Activated B cell treated with CpG ODN at 0.5 μM for 24 hours (primary cell): Measurements from ENCODE around the gene SRGAP3. TPM values are rescaled to one million over a fixed set of nuclear protein-coding genes. Genes with fewer than 3 reads are reported as not detected.

ENCODE experiments used
- ATAC-seq: fragments of 200-7000 bp; cut with Tn5 transposase; one replicate; pipeline ENCODE4 v1.10.0; 2021; ENCODE audit warnings: low read depth, mild to moderate bottlenecking, moderate library complexity
- CTCF ChIA-PET: fragments of 350-600 bp; sonication (Branson Sonifier 250); formaldehyde crosslinking; loops from one replicate; lab custom pipeline; 2021; ENCODE audit warnings: antibody characterized with exemption; lab: Charles Lee
- POLR2A ChIA-PET: fragments of 350-600 bp; sonication (Branson Sonifier 250); formaldehyde crosslinking; loops from one replicate; lab custom pipeline; 2021; ENCODE audit warnings: antibody characterized with exemption; lab: Charles Lee
- DNase-seq: peaks from one replicate; pipeline ENCODE4 v3.0.0; 2022
- H3K27ac Mint-ChIP-seq: one replicate; pipeline ENCODE4 v1.8.0; 2020; ENCODE audit warnings: mixed read lengths
- H3K27me3 Mint-ChIP-seq: one replicate; pipeline ENCODE4 v1.8.0; 2021; ENCODE audit warnings: mixed read lengths
- H3K36me3 Mint-ChIP-seq: one replicate; pipeline ENCODE4 v1.8.0; 2021; ENCODE audit warnings: low read depth, mixed read lengths
- H3K4me1 Mint-ChIP-seq: one replicate; pipeline ENCODE4 v1.8.0; 2021; ENCODE audit warnings: mixed read lengths
- H3K4me3 Mint-ChIP-seq: one replicate; pipeline ENCODE4 v1.8.0; 2020; ENCODE audit warnings: mild to moderate bottlenecking, mixed read lengths
- H3K9me3 Mint-ChIP-seq: one replicate; pipeline ENCODE4 v1.8.0; 2020; ENCODE audit warnings: mixed read lengths
- intact Hi-C: fragments of 100-400 bp; cut with micrococcal nuclease; formaldehyde crosslinking; loops from one replicate; pipeline ENCODE4 v1.15.1; 2024
- total RNA-seq: library from RNA; stranded (reverse); gene quantifications from 2 replicates; pipeline ENCODE4 v1.2.3, GENCODE V29; 2022
- TF ChIP-seq, protein P1 (sequence below): fragments of 200-600 bp; IDR thresholded peaks from one replicate; pipeline ENCODE4 v1.8.0; 2022; ENCODE audit warnings: antibody characterized with exemption, mild to moderate bottlenecking

The SRGAP3 gene
- total RNA-seq, 1 donor from 2014 or later: 0.58 TPM

DNA sequence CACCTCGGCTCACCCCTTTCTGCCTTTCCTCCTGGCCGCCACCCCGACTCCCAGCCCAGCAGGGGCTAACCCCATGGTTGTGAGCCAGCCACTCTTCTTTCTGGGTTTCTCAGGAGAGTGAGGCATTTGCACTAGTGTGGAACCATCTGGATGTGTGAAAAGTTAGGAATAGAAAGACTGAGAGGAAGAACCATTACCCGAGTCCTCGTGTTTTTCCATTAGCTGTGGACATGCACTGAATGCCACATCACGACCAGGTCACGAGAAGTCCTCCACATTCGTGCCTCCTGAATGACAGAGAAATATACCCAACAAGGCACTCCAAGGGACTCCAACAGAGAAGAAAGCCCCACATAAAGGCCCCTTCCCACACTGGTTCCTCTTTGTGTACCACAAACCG is 268.1 kb downstream of the SRGAP3 start:
- no peak for ATAC-seq
- Mint-ChIP-seq H3K4me3 (no peak overlapping the region), H3K4me1 (no peaks in the 10 kb centered on the region), H3K27me3 (peaks cover 25% of the 10 kb centered on the region), H3K36me3 (no peaks in the 10 kb centered on the region), H3K9me3 (peaks cover 4% of the 10 kb centered on the region), H3K27ac (no peak overlapping the region)
- ChIA-PET CTCF (no interaction called here), POLR2A (no interaction called here)
- TF ChIP-seq, protein P1, sequence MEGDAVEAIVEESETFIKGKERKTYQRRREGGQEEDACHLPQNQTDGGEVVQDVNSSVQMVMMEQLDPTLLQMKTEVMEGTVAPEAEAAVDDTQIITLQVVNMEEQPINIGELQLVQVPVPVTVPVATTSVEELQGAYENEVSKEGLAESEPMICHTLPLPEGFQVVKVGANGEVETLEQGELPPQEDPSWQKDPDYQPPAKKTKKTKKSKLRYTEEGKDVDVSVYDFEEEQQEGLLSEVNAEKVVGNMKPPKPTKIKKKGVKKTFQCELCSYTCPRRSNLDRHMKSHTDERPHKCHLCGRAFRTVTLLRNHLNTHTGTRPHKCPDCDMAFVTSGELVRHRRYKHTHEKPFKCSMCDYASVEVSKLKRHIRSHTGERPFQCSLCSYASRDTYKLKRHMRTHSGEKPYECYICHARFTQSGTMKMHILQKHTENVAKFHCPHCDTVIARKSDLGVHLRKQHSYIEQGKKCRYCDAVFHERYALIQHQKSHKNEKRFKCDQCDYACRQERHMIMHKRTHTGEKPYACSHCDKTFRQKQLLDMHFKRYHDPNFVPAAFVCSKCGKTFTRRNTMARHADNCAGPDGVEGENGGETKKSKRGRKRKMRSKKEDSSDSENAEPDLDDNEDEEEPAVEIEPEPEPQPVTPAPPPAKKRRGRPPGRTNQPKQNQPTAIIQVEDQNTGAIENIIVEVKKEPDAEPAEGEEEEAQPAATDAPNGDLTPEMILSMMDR: no peak
- intact Hi-C loops: no loop called here
- DNase-seq: no peak

DNA sequence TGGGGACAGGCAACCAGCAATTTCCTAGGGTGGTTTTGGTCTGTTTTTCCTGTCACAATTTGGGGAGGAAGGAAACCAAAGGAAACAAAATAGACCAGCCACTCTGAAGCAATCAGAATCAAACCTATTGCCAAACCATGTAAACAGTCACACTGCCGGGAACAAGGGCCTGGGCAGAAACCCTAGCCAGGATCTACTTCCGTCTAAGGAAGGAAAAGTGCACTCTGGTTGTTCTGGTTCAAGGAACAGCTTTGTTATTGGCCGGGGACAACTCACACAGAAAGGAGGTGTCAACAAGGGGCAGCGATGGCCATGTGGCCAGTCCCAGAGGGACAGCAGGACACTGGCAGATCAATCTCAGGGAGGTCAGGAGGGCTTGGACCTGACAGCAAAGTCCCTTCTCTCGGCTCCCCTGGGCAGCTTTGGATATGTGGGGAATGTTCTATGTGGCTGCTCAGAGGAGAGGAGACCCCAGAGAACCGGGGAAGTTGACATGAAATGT is 268.6 kb downstream of the SRGAP3 start:
- H3K36me3 Mint-ChIP-seq: no peaks in the 10 kb centered on the region
- CTCF ChIA-PET: no interaction called here
- no peak overlapping the region for H3K4me3 Mint-ChIP-seq
- TF ChIP-seq, protein P1: no peak
- POLR2A ChIA-PET: no interaction called here
- peaks cover 25% of the 10 kb centered on the region for H3K27me3 Mint-ChIP-seq
- ATAC-seq (no peak), DNase-seq (no peak)
- H3K9me3 Mint-ChIP-seq: peaks cover 4% of the 10 kb centered on the region
- no peak overlapping the region for H3K27ac Mint-ChIP-seq
- no peaks in the 10 kb centered on the region for H3K4me1 Mint-ChIP-seq
- intact Hi-C loops: no loop called here

DNA sequence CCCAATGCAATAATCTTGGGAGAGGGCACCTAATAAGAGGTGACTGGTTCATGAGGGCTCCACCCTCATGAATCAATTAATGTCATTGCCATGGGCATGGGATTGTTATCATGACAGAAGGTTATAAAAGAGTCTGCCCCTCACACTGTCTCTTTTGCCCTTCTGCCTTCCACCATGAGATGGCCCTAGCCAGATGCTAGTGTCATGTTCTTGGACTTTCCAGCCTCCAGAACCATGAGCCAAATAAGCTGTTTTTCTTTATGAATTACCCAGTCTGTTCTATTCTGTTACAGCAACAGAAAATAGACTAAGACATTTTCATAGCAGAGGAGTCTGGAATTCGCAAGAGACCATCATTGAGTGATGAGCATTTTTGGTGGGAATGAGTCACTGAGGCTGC is 270.2 kb downstream of the SRGAP3 start:
- Mint-ChIP-seq H3K27ac (no peak overlapping the region), H3K4me1 (no peaks in the 10 kb centered on the region), H3K9me3 (peaks cover 4% of the 10 kb centered on the region), H3K27me3 (peaks cover 28% of the 10 kb centered on the region), H3K36me3 (no peaks in the 10 kb centered on the region), H3K4me3 (no peak overlapping the region)
- ChIA-PET CTCF (interaction anchor here (1.8 kb wide), 1 partner anchor 323 kb away, joined by 5 read pairs; no protein-coding TSS in a partner anchor), POLR2A (no interaction called here)
- DNase-seq (no peak), ATAC-seq (no peak)
- TF ChIP-seq, protein P1: no peak
- intact Hi-C loops: no loop called here

DNA sequence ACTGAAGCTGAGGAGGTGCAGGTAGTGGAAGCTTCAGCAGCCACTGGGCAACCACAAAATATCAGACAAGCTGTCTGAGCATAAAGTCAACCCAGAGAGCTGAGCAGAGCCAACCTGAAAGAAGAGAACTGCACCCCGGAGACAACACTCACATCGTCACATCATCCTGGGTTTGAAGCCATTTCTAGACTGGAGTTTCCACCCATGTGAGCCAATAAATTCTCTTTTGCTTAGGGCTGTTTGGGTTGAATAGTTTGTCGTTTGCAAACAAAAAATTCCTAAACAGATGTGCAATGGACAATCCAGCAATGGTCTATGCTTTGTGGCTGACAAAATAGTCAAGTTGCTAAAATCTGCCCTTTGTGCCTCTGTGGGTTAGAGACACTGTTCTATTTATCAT is 270.9 kb downstream of the SRGAP3 start:
- Mint-ChIP-seq H3K27ac (no peak overlapping the region), H3K9me3 (peaks cover 4% of the 10 kb centered on the region), H3K36me3 (no peaks in the 10 kb centered on the region), H3K27me3 (peaks cover 28% of the 10 kb centered on the region), H3K4me3 (no peak overlapping the region), H3K4me1 (no peaks in the 10 kb centered on the region)
- CTCF ChIA-PET: interaction anchor here (1.8 kb wide), 1 partner anchor 324 kb away, joined by 5 read pairs; no protein-coding TSS in a partner anchor
- intact Hi-C loops: no loop called here
- no peak for DNase-seq
- TF ChIP-seq, protein P1: no peak
- POLR2A ChIA-PET: no interaction called here
- no peak for ATAC-seq

DNA sequence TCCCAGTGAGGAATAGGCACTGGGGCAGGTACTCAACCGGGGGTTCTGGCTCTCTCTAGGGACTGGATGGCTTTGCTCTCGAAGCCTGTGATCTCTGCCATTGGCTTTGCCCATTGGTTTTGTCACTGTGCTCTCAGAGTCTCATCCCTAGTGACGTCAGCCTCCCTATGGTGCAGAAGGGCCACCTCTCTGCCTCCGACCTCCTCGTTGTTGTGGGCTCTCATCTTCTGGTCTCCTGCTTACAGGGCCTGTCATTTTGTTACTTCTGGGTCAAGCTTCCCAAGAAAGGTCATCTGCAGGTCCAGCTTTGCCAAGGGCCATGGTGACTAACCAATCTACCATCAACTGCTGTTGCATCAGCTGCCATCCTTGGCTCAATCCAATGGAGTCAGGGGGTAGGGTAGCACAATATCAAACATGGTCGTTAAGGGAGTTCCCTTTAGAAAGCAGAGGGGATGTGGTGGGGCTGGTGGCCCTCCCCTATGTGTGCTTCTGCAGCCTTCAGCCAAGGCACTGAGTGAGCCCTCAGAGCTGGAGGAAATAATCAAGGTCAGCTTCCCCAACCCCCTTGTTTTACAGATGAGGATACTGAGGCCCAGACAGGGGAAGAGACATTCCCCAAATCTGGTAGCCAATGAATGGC is 272.8 kb downstream of the SRGAP3 start:
- no peaks in the 10 kb centered on the region for H3K4me1 Mint-ChIP-seq
- H3K9me3 Mint-ChIP-seq: peaks cover 4% of the 10 kb centered on the region
- ATAC-seq: no peak
- ChIA-PET CTCF (interaction anchor here (9.5 kb wide), 1 partner anchor 326 kb away, joined by 93 read pairs; no protein-coding TSS in a partner anchor), POLR2A (no interaction called here)
- H3K27ac Mint-ChIP-seq: no peak overlapping the region
- TF ChIP-seq, protein P1: no peak
- no peak for DNase-seq
- H3K4me3 Mint-ChIP-seq: no peak overlapping the region
- intact Hi-C loops: no loop called here
- H3K36me3 Mint-ChIP-seq: no peaks in the 10 kb centered on the region
- peaks cover 28% of the 10 kb centered on the region for H3K27me3 Mint-ChIP-seq
